A549 treated with CpdA at 1 μM for 4 hours (cell line): ENCODE data around the gene MMAB. TPM values are rescaled to one million over a fixed set of nuclear protein-coding genes. Genes with fewer than 3 reads are reported as not detected.

Experiments used
- total RNA-seq: library from RNA; stranded (reverse); fragments of 200-300 nt; extraction: Qiagen RNA extraction; gene quantifications from 5 replicates; pipeline ENCODE4 v1.2.3, GENCODE V29; 2022; ENCODE audit warnings: low read depth

MMAB gene
- 24.0 to 31.4 TPM (median 27.6 TPM) in 5 replicates for total RNA-seq

DNA sequence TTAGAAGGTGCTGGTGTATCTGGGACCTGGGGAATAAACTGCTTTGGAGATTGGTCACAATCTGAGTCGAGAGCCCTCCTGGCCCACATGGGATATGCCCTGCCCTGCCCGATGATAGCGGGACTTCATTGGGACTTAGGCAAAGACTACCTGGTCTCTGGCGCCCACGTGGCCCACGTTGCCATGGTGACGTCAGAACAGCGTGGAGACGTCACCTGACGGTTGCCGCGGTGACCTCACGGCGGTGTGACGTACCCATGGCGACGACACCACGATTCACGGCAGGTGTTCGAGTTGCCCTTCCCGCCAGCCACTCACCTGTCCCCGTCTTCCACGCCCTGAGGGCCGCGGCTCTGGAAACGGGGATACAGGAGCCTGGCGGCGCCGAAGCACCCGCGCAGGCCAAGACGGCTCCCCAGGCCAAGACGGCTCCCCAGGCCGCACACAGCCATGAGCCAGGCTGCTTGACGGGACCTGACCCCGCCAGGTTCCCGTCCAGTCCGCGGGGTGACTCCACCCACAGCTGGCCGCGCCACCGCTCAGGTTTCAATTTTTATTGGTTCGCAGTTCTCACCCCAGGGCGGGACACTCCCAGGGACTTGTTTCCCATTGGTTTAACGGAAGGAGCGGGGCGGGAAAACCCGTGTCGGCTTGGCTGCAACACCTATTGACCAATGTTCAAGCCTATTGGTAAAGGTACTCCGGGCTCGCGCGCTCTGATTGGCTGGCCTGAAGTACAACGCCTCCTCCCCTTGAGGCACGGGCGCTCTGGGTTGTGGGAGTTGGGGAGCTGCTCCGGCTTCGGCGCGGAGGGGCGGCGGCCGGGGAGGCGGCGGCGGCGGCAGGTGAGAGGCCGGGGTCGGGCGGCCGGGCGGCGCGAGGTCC is at the start of gene MMAB, which contains the start of gene MVK:
MMAB (minus strand) TSS at position 476 of the 885 bp plus-strand sequence; CDS start at position 452, 24 bp downstream.
MVK (plus strand) TSS at position 766 of the 885 bp plus-strand sequence. CDS start 1,029 bp downstream, outside the sequence.

Other genes with a start within 250 kb of the MMAB start
- not detected in 5 replicates for gene MYO1H, start 225.6 kb downstream of the MMAB start, total RNA-seq
- 37.9 to 57.0 TPM (median 42.0 TPM) in 5 replicates for gene KCTD10, start 96.2 kb downstream of the MMAB start, total RNA-seq
- gene UBE3B, start 95.9 kb downstream of the MMAB start, total RNA-seq: 12.2 to 17.8 TPM (median 14.7 TPM) in 5 replicates
- 6.5 to 9.7 TPM (median 7.7 TPM) in 5 replicates for gene MVK, start 290 bp upstream of the MMAB start, total RNA-seq
- gene FAM222A, start 140.3 kb upstream of the MMAB start, total RNA-seq: 3.1 to 7.6 TPM (median 6.5 TPM) in 5 replicates